Measurements from ENCODE around the gene GNB1.

The GNB1 gene

DNA sequence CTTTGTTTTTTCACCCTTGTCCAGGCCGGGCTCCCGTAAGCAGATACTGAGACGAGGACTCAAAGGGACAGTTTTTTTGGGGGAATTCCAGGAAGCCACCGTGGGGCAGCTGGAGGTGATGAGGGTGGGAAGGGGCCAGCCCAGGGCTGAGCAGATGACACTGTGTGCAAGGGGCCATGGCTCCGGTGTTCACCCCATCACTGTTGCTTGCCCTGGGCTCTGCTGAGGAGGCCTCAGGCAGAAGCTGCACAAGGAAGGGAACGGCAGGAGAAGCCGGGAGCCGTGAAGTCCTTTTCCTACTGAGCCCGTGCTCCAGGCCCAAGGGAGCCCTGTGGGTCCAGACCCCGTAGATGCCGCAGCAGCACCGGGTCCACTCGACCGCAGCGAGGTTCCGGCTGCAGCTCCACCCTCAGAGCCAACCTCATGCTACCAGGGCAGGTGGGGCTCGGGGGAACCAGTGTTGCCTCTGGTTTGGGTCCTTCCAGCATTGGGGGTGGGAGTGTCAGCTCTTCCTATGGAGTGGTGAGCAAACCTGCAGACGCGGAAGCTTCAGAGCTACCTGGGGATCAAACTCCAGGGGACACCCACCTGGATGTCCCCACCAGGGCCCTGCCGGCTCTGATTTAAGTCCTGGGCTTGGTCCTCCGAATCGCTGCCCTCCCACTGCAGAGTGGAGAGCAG lies 19.9 kb upstream of the GNB1 start:
- no peak for DNase-seq (ENCODE audit: low read depth in 1 of 2, low spot score in 1 of 2)

DNA sequence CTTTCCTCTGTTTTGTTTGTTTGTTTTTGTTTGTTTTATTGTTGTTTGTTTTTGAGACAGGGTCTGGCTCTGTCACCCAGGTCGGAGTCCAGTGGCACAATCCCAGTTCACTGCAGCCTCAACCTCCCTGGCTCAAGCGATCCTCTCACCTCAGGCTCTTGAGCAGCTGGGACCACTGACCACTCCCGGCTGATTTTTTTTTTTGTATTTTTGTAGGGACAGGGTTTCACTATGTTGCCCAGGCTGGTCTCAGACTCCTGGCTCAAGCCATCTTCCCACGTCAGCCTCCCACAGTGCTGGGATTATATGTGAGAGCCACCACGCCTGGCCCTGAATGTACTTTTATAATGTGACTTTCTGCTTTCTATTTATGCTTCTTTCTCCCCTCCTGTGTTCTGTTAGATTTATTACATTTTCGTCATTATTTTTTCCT lies 19.2 kb upstream of the GNB1 start:
- DNase-seq (ENCODE audit: low read depth in 1 of 2, low spot score in 1 of 2), result no peak

DNA sequence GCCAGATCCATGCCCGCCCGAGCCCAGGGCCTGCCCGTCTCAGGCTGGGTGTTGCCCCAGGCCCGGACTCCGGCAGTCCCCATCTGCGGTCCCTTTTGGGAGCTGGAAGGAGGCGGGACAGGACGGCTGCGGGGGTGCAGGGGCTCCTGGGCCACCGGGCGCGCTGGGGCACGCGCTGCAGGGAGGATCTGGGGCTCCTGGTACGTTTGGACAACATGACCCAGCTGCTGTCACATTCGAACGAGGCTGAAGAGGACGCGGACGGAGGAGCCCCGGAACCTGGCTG lies 17.6 kb upstream of the GNB1 start:
- no peak for DNase-seq (ENCODE audit: low read depth in 1 of 2, low spot score in 1 of 2)

DNA sequence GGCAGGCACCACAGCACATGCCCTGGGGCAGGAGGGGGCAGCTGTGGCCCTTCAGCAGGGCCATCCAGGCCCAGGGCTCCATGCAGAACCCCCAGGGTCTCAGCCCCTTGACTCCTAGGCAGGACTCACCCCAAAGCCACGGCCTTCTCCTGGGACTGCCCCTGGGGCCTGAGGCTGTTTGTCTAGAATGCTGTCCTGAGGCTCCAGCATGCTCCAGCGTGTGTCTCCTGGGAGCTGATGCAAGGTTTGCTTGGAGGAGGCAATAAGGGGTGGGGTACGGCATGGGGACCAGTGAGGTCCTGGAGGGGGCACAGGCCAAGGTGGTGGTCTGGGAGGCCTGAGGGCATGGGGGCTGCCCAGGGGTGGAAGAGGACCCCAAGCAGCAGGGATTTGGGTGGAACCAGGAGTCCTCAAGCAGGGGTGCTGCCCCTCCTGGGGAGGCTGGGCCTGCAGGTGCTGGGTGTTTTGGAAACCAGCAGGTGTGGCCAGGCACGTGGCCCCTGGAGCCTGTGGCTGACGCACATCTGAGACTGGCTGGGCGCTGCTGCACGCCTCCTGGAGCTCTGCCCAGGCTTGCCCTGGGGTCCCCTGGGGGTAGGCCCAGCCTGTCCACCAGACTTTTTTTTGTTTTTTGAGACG lies 16.3 kb upstream of the GNB1 start:
- no peak for DNase-seq (ENCODE audit: low read depth in 1 of 2, low spot score in 1 of 2)

DNA sequence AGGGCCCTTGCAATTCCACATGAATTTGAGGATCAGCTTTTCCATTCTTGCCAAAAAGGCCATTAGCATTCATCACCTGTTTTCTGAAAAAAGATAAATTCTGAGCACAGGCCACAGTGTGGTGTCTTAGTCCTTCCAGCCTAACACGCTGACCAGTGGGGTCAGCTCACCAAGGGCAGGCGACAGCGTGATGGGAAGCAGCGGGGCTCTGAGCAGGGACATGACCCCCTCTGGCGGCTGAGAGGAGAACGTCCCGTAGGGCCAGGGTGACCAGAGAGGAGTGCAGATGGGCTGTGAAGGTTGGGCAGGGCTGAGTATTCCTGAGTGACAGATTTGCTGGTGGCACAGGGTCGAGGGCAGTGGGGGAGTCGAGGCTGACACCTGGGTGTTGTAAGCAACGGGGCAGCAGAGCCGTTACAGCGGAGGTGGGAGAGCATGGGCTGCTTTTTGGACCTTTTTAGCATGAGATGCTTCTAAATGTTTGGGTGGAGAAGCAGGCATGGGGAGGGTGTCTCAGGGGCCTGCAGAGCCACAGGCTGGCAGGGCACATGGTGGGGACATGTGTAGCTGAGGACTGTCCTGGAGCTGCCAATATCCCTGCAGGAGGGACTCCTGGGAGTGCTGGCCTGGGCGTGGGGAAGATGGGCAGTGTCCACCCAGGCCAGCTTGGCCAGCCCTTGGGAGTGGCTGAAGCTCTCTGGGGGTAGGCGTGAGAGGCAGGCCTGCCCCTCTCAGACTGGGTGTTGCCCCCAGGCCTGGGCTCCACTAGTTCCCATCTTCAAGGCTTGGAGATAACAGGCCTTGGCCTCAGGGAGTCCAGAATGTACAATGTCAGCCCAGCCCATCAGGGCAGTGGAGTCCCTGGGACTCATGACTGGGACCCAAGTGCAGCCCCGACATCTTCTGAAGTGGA lies 15.6 kb upstream of the GNB1 start:
- DNase-seq (ENCODE audit: low read depth in 1 of 2, low spot score in 1 of 2), result peak; percentile 39 to 50

DNA sequence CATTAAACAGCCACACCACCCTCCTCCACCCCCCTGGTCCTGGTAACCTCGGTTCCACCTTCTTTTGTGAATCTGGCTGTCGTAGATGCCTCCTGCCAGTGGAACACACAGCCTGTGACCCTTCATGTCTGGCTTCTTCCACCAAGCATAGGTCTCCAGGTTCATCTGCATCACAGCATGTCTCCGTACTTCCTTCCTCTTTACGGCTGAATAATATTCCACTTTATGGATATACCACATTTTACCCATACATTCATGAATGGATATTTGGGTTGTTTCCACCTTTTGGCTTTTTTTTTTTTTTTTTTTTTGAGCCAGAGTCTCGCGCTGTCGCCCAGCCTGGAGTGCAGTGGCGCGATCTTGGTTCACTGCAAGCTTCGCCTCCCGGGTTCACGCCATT lies 12.3 kb upstream of the GNB1 start:
- no peak for DNase-seq (ENCODE audit: low read depth in 1 of 2, low spot score in 1 of 2)

DNA sequence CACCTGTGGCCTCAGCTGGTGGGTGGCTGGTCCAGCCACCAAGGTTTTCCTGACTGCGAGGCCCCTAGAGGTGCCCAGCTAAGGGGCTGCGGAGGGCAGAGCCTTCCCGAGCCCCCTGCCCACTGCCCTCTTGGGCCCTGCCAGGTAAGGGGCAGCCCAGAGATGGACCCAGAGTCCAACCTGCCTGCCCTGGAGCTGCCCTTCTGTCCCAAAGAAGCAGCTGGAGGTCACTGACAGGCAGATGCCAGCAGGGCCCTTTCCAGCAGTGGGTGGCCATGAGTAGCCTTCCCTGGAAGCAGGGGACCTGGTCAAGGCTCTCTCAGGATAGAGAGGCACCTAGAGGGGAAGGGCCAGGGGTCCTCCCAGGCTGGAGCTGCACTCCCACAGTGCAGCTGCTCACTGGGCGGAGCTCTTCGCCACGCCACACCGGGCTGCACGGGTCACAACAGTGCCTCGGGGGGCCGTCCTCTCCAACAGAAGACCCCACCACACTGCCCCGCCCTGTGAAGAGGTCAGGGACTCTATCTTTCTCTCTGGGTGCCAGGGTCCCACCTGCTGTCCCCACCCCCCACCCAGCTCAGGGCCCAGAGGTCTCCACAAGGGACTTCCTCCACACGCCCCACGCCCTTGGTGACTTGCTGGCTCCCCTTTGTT lies 10.9 kb upstream of the GNB1 start:
- no peak for DNase-seq (ENCODE audit: low read depth in 1 of 2, low spot score in 1 of 2)

DNA sequence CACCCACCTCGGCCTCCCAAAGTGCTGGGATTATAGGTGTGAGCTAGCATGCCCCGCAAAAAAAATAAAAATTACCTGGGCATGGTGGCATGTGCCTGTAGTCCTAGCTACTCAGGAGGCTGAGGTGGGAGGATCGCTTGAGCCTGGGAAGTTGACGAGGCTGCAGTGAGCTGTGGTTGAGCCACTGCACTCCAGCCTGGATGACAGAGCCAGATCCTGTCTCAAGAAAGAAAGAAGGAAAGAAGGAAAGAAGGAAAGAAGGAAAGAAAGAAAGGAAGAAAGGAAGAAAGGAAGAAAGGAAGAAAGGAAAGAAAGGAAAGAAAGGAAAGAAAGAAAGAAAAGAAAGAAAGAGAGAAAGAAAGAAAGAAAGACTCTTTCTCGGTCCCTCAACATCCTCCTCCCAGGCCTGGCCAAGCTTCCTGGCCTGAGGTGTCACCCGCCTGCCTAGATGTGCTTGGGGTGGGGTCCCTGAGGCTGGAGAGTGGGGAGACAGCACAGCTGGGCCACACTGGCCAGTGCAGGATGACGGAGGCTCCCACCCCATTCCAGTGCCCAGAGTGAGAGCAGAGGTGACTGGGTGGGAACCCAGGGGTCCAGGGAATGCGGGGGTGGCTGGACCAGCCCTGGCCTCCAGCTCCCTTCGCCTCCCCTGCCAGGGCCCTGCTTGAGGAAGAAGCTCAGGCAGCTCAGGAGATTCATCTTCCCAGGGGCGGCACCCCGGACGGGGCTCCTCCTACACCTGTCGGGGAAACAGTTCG lies 10.2 kb upstream of the GNB1 start:
- DNase-seq (ENCODE audit: low read depth in 1 of 2, low spot score in 1 of 2), result no peak

DNA sequence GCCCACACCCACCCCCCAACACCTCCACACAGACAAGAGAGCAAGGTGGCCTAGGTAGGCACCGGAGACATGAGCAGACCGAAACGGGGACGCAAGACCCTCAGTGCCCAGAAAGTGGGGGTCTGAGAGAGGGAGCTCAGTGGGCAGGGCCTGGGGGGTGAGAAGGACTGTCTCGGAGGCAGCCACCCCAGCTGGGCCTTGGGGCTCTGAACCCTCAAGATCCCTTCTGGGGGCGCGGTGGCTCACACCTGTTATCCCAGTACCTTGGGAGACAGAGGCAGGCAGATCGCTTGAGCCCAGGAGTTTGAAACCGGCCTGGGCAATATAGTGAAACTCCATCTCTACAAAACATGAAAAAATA lies 9.1 kb upstream of the GNB1 start:
- DNase-seq (ENCODE audit: low read depth in 1 of 2, low spot score in 1 of 2), result no peak

DNA sequence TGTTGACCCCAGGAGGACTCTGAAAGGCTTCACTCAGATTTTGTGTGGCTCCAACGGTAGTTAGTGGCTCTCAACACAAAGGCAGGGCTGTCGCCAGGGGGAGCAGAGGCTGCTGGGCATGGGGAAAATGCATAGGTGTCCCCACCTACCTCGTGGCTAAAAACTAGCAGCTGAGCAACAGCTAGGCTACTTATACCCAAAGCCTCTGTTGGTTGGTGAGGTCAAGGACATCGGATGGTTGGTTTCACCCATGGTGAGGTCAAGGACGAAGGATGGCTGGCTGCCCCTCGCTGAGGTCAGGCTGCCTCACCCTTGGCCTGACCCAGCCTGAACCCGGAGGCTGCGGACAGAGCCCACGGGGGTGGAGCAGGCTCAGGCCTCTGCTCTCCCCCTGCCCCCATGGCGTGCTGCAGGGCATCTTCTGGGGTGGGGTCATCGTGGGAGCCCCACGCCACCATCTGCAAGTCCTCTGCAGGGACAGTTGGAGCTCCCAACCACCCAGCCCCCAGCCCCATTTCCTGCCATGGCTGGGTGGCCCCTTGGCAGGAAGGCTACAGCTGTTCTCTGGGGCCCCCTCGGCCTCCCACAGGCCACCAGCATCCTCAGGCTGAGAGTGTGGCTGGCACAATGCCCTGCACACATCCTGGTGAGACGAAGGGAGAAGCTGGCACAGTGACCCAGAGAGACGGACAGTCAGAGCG lies 8.5 kb upstream of the GNB1 start:
- no peak for DNase-seq (ENCODE audit: low read depth in 1 of 2, low spot score in 1 of 2)

DNA sequence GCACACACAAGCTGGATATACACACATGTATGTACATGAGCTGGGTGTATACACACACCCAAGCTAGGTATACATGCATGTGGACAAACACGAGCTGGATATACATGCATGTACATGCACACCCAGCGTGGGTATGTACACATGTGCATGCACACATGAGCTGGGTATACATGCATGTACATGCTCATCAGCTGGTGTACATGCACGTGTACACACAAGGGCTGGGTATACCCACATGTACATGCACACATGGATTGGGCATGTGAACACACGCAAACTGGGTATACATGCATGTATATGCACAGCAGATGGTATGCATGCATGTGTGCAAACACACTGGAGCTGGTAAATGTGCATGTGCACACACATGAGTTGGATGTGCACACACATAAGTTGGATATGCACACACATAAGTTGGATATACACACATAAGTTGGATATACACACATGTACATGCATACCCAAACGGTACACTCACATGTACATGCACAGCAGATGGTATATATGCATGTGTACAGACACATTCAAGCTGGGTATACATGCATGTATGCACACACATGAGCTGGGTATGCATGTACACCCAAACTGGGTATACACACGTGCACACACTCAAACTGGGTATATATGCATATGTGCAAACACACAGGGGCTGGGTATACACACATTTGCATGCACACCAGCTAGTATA lies 7.5 kb upstream of the GNB1 start:
- no peak for DNase-seq (ENCODE audit: low read depth in 1 of 2, low spot score in 1 of 2)

DNA sequence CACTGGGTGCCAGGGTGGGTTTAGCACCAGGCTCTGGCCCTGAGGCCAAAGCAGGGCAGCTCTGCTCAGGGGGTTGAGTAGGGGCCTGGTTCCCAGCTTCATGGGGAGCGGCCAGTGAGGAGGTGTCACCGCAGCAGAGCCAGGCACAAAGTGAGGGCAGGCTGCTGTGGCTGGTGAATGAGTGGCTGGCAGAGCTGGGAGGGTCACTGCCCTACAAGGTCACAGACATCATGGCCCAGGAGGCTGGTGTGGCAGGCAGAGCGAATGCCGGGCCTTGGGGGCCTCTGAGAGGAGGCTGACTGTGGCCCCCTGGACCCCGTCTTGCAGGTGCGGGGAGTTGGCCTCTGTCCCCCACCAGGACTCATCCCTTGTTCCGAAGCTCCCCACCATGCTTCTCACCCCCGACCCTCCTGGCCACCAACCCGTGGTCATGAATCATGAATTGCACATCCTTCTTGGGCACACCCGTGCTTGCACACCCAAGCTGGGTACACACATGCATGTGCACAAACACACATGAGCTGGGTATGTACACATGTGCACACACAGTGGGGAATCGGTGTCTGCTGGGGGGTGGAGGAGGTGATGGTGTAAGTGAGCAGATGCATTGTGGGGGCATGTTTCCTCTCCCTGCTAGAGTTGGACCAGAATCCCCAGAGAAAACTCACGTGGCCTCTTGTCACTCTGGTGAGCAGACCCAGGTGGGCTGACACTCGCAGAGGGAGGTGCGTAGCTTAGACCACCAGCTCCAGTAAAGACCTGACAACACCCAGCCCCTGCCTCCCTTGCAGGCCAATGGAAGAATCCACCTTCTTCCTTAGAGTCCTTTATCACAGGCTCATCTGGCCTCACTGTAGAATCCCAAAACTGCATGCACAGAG lies 4.8 kb upstream of the GNB1 start:
- no peak for DNase-seq (ENCODE audit: low read depth in 1 of 2, low spot score in 1 of 2)

DNA sequence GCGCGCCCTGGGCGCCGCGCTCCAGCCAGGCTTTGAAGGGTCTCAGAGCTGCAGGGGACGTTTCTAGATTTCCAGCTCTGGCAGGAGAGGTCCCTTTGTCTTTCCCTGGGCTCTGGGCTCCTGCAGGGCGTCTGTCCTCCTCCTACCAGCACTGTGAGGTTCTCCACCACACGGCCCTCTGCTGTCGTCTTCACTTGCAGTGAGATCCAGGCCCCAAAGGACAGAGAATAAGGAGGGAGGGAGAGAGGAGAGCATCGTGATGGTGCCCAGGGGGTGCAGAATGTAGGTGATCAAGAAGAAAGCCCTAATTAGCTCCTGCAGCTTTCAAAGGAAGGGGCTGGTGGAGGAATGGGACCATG lies 4.2 kb upstream of the GNB1 start:
- no peak for DNase-seq (ENCODE audit: low read depth in 1 of 2, low spot score in 1 of 2)

DNA sequence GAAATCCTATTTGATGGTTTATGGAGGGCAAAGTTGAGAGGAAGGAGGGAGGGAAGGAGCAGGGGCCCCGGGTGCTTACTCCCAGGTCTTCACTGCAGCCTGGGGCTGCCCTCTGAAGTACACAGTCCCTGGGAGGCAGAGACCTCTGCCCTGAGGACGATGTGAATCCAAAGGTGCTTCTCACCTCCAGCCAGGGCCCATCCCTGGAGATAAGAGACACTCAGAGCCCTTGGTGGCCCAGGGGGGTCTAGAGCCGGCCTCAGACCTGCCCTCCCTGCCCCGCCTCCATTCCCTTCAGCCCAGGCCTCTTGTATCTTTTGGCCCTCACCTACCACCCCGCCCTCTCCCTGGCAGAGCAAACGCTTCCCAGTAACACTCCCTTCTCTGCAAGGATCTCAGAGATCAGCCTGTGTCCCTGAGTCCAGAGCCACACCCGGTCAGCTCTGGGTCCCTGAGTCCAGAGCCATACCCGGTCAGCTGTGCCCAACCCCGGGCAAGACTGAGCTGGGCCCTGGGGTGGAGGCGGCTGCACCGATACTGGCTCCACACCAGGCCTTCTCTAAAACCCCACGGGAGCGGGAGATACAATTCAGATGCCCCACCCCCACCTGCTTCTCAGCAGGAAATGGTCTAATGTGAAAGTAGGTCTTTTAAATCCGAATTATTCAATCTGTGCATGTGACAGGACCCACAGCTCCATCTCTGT lies 3.6 kb upstream of the GNB1 start:
- DNase-seq (ENCODE audit: low read depth in 1 of 2, low spot score in 1 of 2), result no peak

DNA sequence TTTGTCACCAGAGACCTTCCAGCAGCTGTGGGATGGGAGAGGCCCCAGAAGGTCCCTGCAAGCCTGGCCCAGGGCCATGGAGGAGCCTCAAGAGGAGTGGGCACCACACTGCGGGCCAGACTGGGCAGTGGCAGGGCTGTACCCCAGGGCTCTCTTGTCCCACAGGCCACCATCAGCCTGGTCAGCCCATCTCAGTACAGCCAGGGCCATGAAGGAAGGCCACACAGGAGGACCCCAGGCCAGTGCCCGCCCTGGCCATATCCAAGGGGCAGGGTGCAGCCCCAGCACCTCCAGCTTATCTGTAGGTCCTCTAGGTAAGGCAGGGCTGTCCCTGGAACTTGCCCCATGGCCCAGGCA lies 3.1 kb upstream of the GNB1 start:
- DNase-seq (ENCODE audit: low read depth in 1 of 2, low spot score in 1 of 2), result no peak

DNA sequence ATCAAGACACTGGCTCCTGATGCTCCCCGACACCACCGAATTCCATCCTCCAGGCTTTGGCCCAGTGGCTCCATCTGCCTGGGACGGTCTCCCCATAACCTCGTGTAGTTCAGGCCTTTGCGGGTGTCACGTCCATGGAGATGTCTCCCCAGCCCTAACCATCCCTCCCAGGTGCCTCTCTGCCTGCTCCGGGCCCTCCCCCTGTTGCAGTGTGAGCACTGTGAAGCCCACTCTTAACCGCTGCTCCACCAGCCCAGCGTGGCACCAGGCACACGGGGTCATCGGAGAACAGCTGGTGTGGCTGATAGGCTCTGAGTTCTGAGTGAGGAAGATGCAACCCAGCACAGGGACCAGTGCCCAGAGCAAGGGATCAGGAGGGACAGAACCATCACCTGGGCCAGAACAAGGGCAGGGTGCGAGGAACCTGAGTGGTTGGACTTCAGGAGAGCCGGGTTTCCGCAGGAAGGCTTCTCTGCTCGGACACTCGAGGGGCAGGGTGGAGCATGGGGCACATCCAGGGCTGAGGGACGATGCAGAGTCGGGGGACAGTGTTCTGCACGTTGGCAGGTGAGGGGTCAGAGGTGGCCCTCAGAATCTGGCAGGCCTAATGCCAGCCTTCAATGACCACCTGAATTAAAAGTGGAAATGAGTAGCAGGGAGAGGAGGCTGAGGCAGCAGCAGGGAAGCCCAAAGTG lies 2.6 kb upstream of the GNB1 start:
- DNase-seq (ENCODE audit: low read depth in 1 of 2, low spot score in 1 of 2), result no peak

DNA sequence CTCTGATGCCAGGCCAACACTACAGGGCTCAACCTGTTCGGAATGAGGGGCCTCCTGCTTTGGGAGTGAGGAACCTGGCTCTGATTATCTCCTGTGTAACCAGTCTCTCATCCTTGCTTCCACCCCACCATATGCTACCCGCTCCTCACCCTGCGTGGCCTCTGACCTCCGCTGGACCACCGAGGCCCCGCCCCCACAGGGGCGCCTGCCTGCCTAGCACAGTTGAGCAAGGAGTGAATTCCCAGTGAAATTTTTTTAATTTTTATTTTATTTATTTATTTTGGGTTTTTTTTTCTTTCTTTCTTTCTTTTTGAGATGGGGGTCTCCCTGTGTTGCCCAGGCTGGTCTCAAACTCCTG lies 1.9 kb upstream of the GNB1 start:
- no peak for DNase-seq (ENCODE audit: low read depth in 1 of 2, low spot score in 1 of 2)

All from stimulated activated CD4-positive, alpha-beta T cell treated with anti-CD3 and anti-CD28 coated beads, Interleukin-15, amount 100 ng/mL, for 1 hour (primary cell).